HEK293T (cell line): ENCODE results near the gene GTPBP1.

Experiments used
- CTCF ChIA-PET: fragments of 350-600 bp; formaldehyde crosslinking; extraction: SDS; loops from one replicate; lab custom pipeline; 2021; ENCODE audit warnings: antibody characterized with exemption, inconsistent platforms; lab: Yijun Ruan, JAX
- POLR2A ChIA-PET: fragments of 350-600 bp; formaldehyde crosslinking; extraction: SDS; loops from one replicate; lab custom pipeline; 2020; ENCODE audit warnings: antibody characterized with exemption, inconsistent platforms; lab: Yijun Ruan, JAX
- DNase-seq: peaks from one replicate; pipeline ENCODE4 v3.0.0; 2012; ENCODE audit warnings: mixed read lengths; ENCODE audit errors: extremely low spot score
- ARNT ChIP-seq: fragments of 450-650 bp; IDR thresholded peaks from 2 replicates; pipeline ENCODE4 v1.6.1; 2017; ENCODE audit warnings: mild to moderate bottlenecking
- BHLHE40 ChIP-seq: fragments of 450-650 bp; IDR thresholded peaks from 2 replicates; pipeline ENCODE4 v1.6.1; 2016; ENCODE audit warnings: mild to moderate bottlenecking, moderate library complexity, borderline replicate concordance
- CTBP1 ChIP-seq: fragments of 450-650 bp; IDR thresholded peaks from 2 replicates; pipeline ENCODE4 v1.6.1; 2016; ENCODE audit warnings: borderline replicate concordance
- ELF4 ChIP-seq: fragments of 450-650 bp; IDR thresholded peaks from 2 replicates; pipeline ENCODE4 v1.6.1; 2017; ENCODE audit warnings: antibody characterized with exemption
- FOXA1 ChIP-seq: fragments of 450-650 bp; IDR thresholded peaks from 2 replicates; pipeline ENCODE4 v1.6.1; 2016; ENCODE audit warnings: mild to moderate bottlenecking
- FOXK2 ChIP-seq: fragments of 450-650 bp; IDR thresholded peaks from 2 replicates; pipeline ENCODE4 v1.6.1; 2016; ENCODE audit warnings: mild to moderate bottlenecking
- FOXM1 ChIP-seq: fragments of 450-650 bp; IDR thresholded peaks from 2 replicates; pipeline ENCODE4 v1.6.1; 2017; ENCODE audit warnings: mild to moderate bottlenecking, borderline replicate concordance
- HDGF ChIP-seq: fragments of 450-650 bp; IDR thresholded peaks from 2 replicates; pipeline ENCODE4 v1.6.1; 2017; ENCODE audit warnings: antibody characterized with exemption, borderline replicate concordance
- L3MBTL2 ChIP-seq: fragments of 450-650 bp; conservative IDR thresholded peaks from 2 replicates; pipeline ENCODE4 v1.6.1; 2016; ENCODE audit warnings: mild to moderate bottlenecking
- LEF1 ChIP-seq: fragments of 450-650 bp; IDR thresholded peaks from 2 replicates; pipeline ENCODE4 v1.6.1; 2017; ENCODE audit warnings: mild to moderate bottlenecking, borderline replicate concordance
- NFRKB ChIP-seq: fragments of 450-650 bp; IDR thresholded peaks from 2 replicates; pipeline ENCODE4 v1.6.1; 2016; ENCODE audit warnings: mild to moderate bottlenecking, moderate library complexity
- PKNOX1 ChIP-seq: fragments of 450-650 bp; IDR thresholded peaks from 2 replicates; pipeline ENCODE4 v1.6.1; 2016
- SP1 ChIP-seq: fragments of 450-650 bp; IDR thresholded peaks from 2 replicates; pipeline ENCODE4 v1.6.1; 2017
- SUZ12 ChIP-seq: fragments of 450-650 bp; IDR thresholded peaks from 2 replicates; pipeline ENCODE4 v1.6.1; 2016; ENCODE audit warnings: mild to moderate bottlenecking
- TARDBP ChIP-seq: fragments of 450-650 bp; IDR thresholded peaks from 2 replicates; pipeline ENCODE4 v1.6.1; 2016
- ZNF384 ChIP-seq: fragments of 450-650 bp; IDR thresholded peaks from 2 replicates; pipeline ENCODE4 v1.6.1; 2016

The GTPBP1 gene

GRCh38 chr22:38777087-38777671 is 71.4 kb downstream of the GTPBP1 start:
- DNase-seq = no peak
- TF ChIP-seq FOXM1 (no peak), BHLHE40 (no peak), FOXA1 (no peak), CTBP1 (no peak), LEF1 (no peak), PKNOX1 (no peak), TARDBP (no peak), L3MBTL2 (no peak), SUZ12 (no peak), HDGF (no peak), ZNF384 (no peak), ELF4 (no peak), FOXK2 (no peak), SP1 (no peak), ARNT (no peak), NFRKB (no peak)
- POLR2A ChIA-PET = no interaction called here
- CTCF ChIA-PET = interaction anchor here (1.3 kb wide), 1 partner anchor 11 kb away, joined by 4 read pairs; no protein-coding TSS in a partner anchor

GRCh38 chr22:38781033-38781432 is 75.3 kb downstream of the GTPBP1 start:
- TF ChIP-seq PKNOX1 = no peak
- no peak for TF ChIP-seq NFRKB
- no peak for TF ChIP-seq SUZ12
- TF ChIP-seq TARDBP = no peak
- TF ChIP-seq FOXK2 = no peak
- no peak for TF ChIP-seq LEF1
- CTCF ChIA-PET = no interaction called here
- DNase-seq = no peak
- POLR2A ChIA-PET = no interaction called here

- DNase-seq = no peak
Observed at GRCh38 chr22:38782402-38783094, 76.8 kb downstream of the GTPBP1 start.

More at GRCh38 chr22:38782402-38783094, 76.8 kb downstream of the GTPBP1 start:
- TF ChIP-seq CTBP1 (no peak), ARNT (no peak), FOXK2 (no peak), SUZ12 (no peak), SP1 (no peak), FOXM1 (no peak), ELF4 (no peak), NFRKB (no peak), ZNF384 (no peak), FOXA1 (no peak), L3MBTL2 (no peak), TARDBP (no peak)
- CTCF ChIA-PET = interaction anchor here (0.6 to 1.0 kb wide), 2 partner anchors 14 to 339 kb away, joined by 3 read pairs; no protein-coding TSS in a partner anchor
- POLR2A ChIA-PET = no interaction called here
